ENCODE results near the gene NF1.
"Not testable (repeated sequence)": the region's sequence is repeated elsewhere in the genome, so short reads cannot be mapped to it uniquely, and the experiment has no call there.

NF1 gene

GRCh38 chr17:31195305-31195704 lies 100.5 kb downstream of the NF1 start:
- no peak overlapping the region for H2BK120ac ChIP-seq (ENCODE audit: low read depth, low read length)

GRCh38 chr17:31198026-31198425 lies 103.2 kb downstream of the NF1 start:
- peaks cover 0 to 31% of the 10 kb centered on the region in 2 experiments for H3K36me3 ChIP-seq (ENCODE audit: control insufficient read depth in 1 of 2, insufficient read depth in 2 of 2, low read depth in 1 of 2, low read length in 2 of 2)
- WGBS, result 100% methylated on average over 1 of the region's 1 CpG
- no peak overlapping the region for H3K4me3 ChIP-seq (ENCODE audit: insufficient read depth in 1 of 2, low read depth in 1 of 2, low read length in 2 of 2)
- no peak overlapping the region for H3K4me2 ChIP-seq (ENCODE audit: low read length, poor library complexity, severe bottlenecking)
- no peak overlapping the region for H3K18ac ChIP-seq (ENCODE audit: low read depth in 1 of 2, low read length in 2 of 2)
- H2AFZ ChIP-seq (ENCODE audit: low read depth, low read length), result no peak overlapping the region
- H3K23ac ChIP-seq (ENCODE audit: low read length in 2 of 2), result no peak overlapping the region
- peaks cover 2% of the 10 kb centered on the region for H3K79me1 ChIP-seq (replicated peaks; ENCODE audit: low read length, poor library complexity, severe bottlenecking)
- DNase-seq, result no peak
- no peak overlapping the region for H3K4ac ChIP-seq (ENCODE audit: low read depth in 1 of 2, low read length in 2 of 2)
- H2BK15ac ChIP-seq (ENCODE audit: low read depth, poor library complexity, severe bottlenecking), result no peak overlapping the region
- H3K27me3 ChIP-seq (ENCODE audit: control insufficient read depth in 1 of 2, insufficient read depth in 1 of 2, low read length in 2 of 2), result no peaks in the 10 kb centered on the region
- no peak overlapping the region for H4K91ac ChIP-seq (ENCODE audit: low read length)
- no peak overlapping the region for H3K14ac ChIP-seq (ENCODE audit: low read length in 2 of 2)
- no peak overlapping the region for H4K8ac ChIP-seq (ENCODE audit: low read length)
- peak overlapping the region; percentile 63 for H3K9ac ChIP-seq (ENCODE audit: low read length)
- H2AK5ac ChIP-seq (ENCODE audit: low read length, severe bottlenecking), result no peak overlapping the region
- H3K9me3 ChIP-seq (ENCODE audit: control insufficient read depth, low read length), result no peaks in the 10 kb centered on the region
- no peak overlapping the region for H2BK5ac ChIP-seq (ENCODE audit: low read depth, low read length, poor library complexity, severe bottlenecking)
- no peaks in the 10 kb centered on the region for H3K4me1 ChIP-seq (ENCODE audit: control insufficient read depth, insufficient read depth, low read depth, low read length)
- no peak overlapping the region for H3K27ac ChIP-seq (ENCODE audit: low read length, poor library complexity, severe bottlenecking)
- no peak overlapping the region for H2BK120ac ChIP-seq (ENCODE audit: low read depth, low read length)
- no peak overlapping the region for H2BK12ac ChIP-seq (ENCODE audit: low read length in 2 of 2)

More at GRCh38 chr17:31195305-31195704, 100.5 kb downstream of the NF1 start:
- Histone ChIP-seq H3K79me1 (replicated peaks; ENCODE audit: low read length, poor library complexity, severe bottlenecking) (peaks cover 8% of the 10 kb centered on the region), H3K14ac (ENCODE audit: low read length in 2 of 2) (no peak overlapping the region), H4K8ac (ENCODE audit: low read length) (no peak overlapping the region), H3K4ac (ENCODE audit: low read depth in 1 of 2, low read length in 2 of 2) (no peak overlapping the region), H4K91ac (ENCODE audit: low read length) (no peak overlapping the region), H3K23ac (ENCODE audit: low read length in 2 of 2) (no peak overlapping the region), H2AK5ac (ENCODE audit: low read length, severe bottlenecking) (no peak overlapping the region), H3K18ac (ENCODE audit: low read depth in 1 of 2, low read length in 2 of 2) (no peak overlapping the region), H3K9ac (ENCODE audit: low read length) (no peak overlapping the region), H2BK15ac (ENCODE audit: low read depth, poor library complexity, severe bottlenecking) (no peak overlapping the region), H3K4me3 (ENCODE audit: insufficient read depth in 1 of 2, low read depth in 1 of 2, low read length in 2 of 2) (no peak overlapping the region), H3K4me2 (ENCODE audit: low read length, poor library complexity, severe bottlenecking) (no peak overlapping the region), H2BK5ac (ENCODE audit: low read depth, low read length, poor library complexity, severe bottlenecking) (no peak overlapping the region), H3K9me3 (ENCODE audit: control insufficient read depth, low read length) (no peaks in the 10 kb centered on the region), H2AFZ (ENCODE audit: low read depth, low read length) (no peak overlapping the region), H3K36me3 (ENCODE audit: control insufficient read depth in 1 of 2, insufficient read depth in 2 of 2, low read depth in 1 of 2, low read length in 2 of 2) (peaks cover 0 to 23% of the 10 kb centered on the region in 2 experiments), H2BK12ac (ENCODE audit: low read length in 2 of 2) (no peak overlapping the region), H3K4me1 (ENCODE audit: control insufficient read depth, insufficient read depth, low read depth, low read length) (no peaks in the 10 kb centered on the region), H3K27ac (ENCODE audit: low read length, poor library complexity, severe bottlenecking) (no peak overlapping the region), H3K27me3 (ENCODE audit: control insufficient read depth in 1 of 2, insufficient read depth in 1 of 2, low read length in 2 of 2) (no peaks in the 10 kb centered on the region)
- no peak for DNase-seq
- WGBS, result 99% methylated on average over 5 of the region's 5 CpGs

- H3K4ac ChIP-seq (ENCODE audit: low read depth in 1 of 2, low read length in 2 of 2); H3K79me1 ChIP-seq (replicated peaks; ENCODE audit: low read length, poor library complexity, severe bottlenecking); H3K4me1 ChIP-seq (ENCODE audit: control insufficient read depth, insufficient read depth, low read depth, low read length); H3K27ac ChIP-seq (ENCODE audit: low read length, poor library complexity, severe bottlenecking); H3K27me3 ChIP-seq (ENCODE audit: control insufficient read depth in 1 of 2, insufficient read depth in 1 of 2, low read length in 2 of 2); H3K4me2 ChIP-seq (ENCODE audit: low read length, poor library complexity, severe bottlenecking); H4K8ac ChIP-seq (ENCODE audit: low read length); H3K23ac ChIP-seq (ENCODE audit: low read length in 2 of 2); H2BK120ac ChIP-seq (ENCODE audit: low read depth, low read length); H2BK12ac ChIP-seq (ENCODE audit: low read length in 2 of 2); H3K14ac ChIP-seq (ENCODE audit: low read length in 2 of 2); H2BK5ac ChIP-seq (ENCODE audit: low read depth, low read length, poor library complexity, severe bottlenecking); H3K9me3 ChIP-seq (ENCODE audit: control insufficient read depth, low read length); H2AK5ac ChIP-seq (ENCODE audit: low read length, severe bottlenecking); H3K18ac ChIP-seq (ENCODE audit: low read depth in 1 of 2, low read length in 2 of 2); H3K4me3 ChIP-seq (ENCODE audit: insufficient read depth in 1 of 2, low read depth in 1 of 2, low read length in 2 of 2); H4K91ac ChIP-seq (ENCODE audit: low read length); H2AFZ ChIP-seq (ENCODE audit: low read depth, low read length); H2BK15ac ChIP-seq (ENCODE audit: low read depth, poor library complexity, severe bottlenecking): not testable (repeated sequence)
- H3K36me3 ChIP-seq (ENCODE audit: control insufficient read depth in 1 of 2, insufficient read depth in 2 of 2, low read depth in 1 of 2, low read length in 2 of 2), result peaks cover 0 to 26% of the 10 kb centered on the region in 2 experiments
- H3K9ac ChIP-seq (ENCODE audit: low read length), result peak overlapping the region; percentile 43
- 93% methylated on average over 1 of the region's 2 CpGs for WGBS
- DNase-seq, result peak; percentile 26
Observed at GRCh38 chr17:31198666-31199065, 103.9 kb downstream of the NF1 start.

- H3K4me2 ChIP-seq (ENCODE audit: low read length, poor library complexity, severe bottlenecking), result no peak overlapping the region
- H2BK120ac ChIP-seq (ENCODE audit: low read depth, low read length), result no peak overlapping the region
- H3K27me3 ChIP-seq (ENCODE audit: control insufficient read depth in 1 of 2, insufficient read depth in 1 of 2, low read length in 2 of 2), result no peaks in the 10 kb centered on the region
- H3K9ac ChIP-seq (ENCODE audit: low read length), result no peak overlapping the region
- no peak overlapping the region for H3K27ac ChIP-seq (ENCODE audit: low read length, poor library complexity, severe bottlenecking)
- no peak overlapping the region for H4K91ac ChIP-seq (ENCODE audit: low read length)
- H3K23ac ChIP-seq (ENCODE audit: low read length in 2 of 2), result no peak overlapping the region
- 100% methylated on average over 2 of the region's 2 CpGs for WGBS
- H3K4ac ChIP-seq (ENCODE audit: low read depth in 1 of 2, low read length in 2 of 2), result no peak overlapping the region
- peaks cover 1% of the 10 kb centered on the region for H3K79me1 ChIP-seq (replicated peaks; ENCODE audit: low read length, poor library complexity, severe bottlenecking)
- no peak overlapping the region for H3K14ac ChIP-seq (ENCODE audit: low read length in 2 of 2)
- H2AFZ ChIP-seq (ENCODE audit: low read depth, low read length), result no peak overlapping the region
- no peak overlapping the region for H2AK5ac ChIP-seq (ENCODE audit: low read length, severe bottlenecking)
- H4K8ac ChIP-seq (ENCODE audit: low read length), result no peak overlapping the region
- H3K4me1 ChIP-seq (ENCODE audit: control insufficient read depth, insufficient read depth, low read depth, low read length), result no peaks in the 10 kb centered on the region
- no peak overlapping the region for H2BK12ac ChIP-seq (ENCODE audit: low read length in 2 of 2)
- H2BK5ac ChIP-seq (ENCODE audit: low read depth, low read length, poor library complexity, severe bottlenecking), result no peak overlapping the region
- H3K18ac ChIP-seq (ENCODE audit: low read depth in 1 of 2, low read length in 2 of 2), result no peak overlapping the region
- DNase-seq, result no peak
- no peak overlapping the region for H3K4me3 ChIP-seq (ENCODE audit: insufficient read depth in 1 of 2, low read depth in 1 of 2, low read length in 2 of 2)
- peaks cover 0 to 24% of the 10 kb centered on the region in 2 experiments for H3K36me3 ChIP-seq (ENCODE audit: control insufficient read depth in 1 of 2, insufficient read depth in 2 of 2, low read depth in 1 of 2, low read length in 2 of 2)
- H2BK15ac ChIP-seq (ENCODE audit: low read depth, poor library complexity, severe bottlenecking), result no peak overlapping the region
- H3K9me3 ChIP-seq (ENCODE audit: control insufficient read depth, low read length), result no peaks in the 10 kb centered on the region
Observed at GRCh38 chr17:31200287-31200686, 105.5 kb downstream of the NF1 start.
